Measurements from ENCODE around the gene SNAPC3. TPM values are rescaled to one million over a fixed set of nuclear protein-coding genes. Genes with fewer than 3 reads are reported as not detected.
"Not testable (repeated sequence)": the region's sequence is repeated elsewhere in the genome, so short reads cannot be mapped to it uniquely, and the experiment has no call there.

The SNAPC3 gene
- total RNA-seq, 6 donors from 2014 or later, result 20.0 to 59.8 (median 24.3) TPM

GRCh38 chr9:15377625-15378540 lies 44.8 kb upstream of the SNAPC3 start:
- Histone ChIP-seq H3K4me3 (no peak overlapping the region), H3K27ac (no peak overlapping the region), H3K4me1 (no peaks in the 10 kb centered on the region), H3K27me3 (no peaks in the 10 kb centered on the region), H3K9me3 (no peaks in the 10 kb centered on the region), H3K36me3 (no peaks in the 10 kb centered on the region)
- WGBS, 2 donors, result 50 to 69% methylated on average over 4 of the region's 4 CpGs
- ATAC-seq (ENCODE audit: low FRiP score in 2 of 2) (no peak), DNase-seq (no peak)
- TF ChIP-seq POLR2A (IDR thresholded peaks at IDR 0.05) (no peak), CTCF (IDR thresholded peaks at IDR 0.05) (no peak), POLR2AphosphoS5 (IDR thresholded peaks at IDR 0.05) (no peak), EP300 (IDR thresholded peaks at IDR 0.05) (no peak)

DNA sequence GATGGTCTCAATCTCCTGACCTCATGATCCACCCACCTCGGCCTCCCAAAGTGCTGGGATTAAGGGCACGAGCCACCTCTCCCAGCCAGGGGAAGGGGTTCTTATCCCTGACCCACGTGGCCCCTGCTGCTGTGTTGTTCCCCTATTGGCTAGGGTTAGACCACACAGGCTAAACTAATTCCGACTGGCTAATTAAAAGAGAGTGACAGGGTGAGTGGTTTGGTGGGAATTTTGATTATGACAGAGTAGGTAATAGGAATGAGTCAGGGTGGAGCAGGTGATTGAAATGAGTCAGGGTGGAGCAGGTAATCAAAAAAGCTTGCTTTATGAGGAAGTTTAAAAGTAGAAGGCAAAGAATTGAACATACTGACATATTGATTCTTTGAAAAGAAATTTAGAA lies 43.4 kb upstream of the SNAPC3 start:
- not testable (repeated sequence) for H3K9me3 ChIP-seq; H3K27me3 ChIP-seq; H3K4me3 ChIP-seq; H3K36me3 ChIP-seq; ATAC-seq (ENCODE audit: low FRiP score in 2 of 2); H3K27ac ChIP-seq; H3K4me1 ChIP-seq; DNase-seq
- 76 to 83% methylated on average over 3 to 4 of the region's 4 CpGs for WGBS, 2 donors

DNA sequence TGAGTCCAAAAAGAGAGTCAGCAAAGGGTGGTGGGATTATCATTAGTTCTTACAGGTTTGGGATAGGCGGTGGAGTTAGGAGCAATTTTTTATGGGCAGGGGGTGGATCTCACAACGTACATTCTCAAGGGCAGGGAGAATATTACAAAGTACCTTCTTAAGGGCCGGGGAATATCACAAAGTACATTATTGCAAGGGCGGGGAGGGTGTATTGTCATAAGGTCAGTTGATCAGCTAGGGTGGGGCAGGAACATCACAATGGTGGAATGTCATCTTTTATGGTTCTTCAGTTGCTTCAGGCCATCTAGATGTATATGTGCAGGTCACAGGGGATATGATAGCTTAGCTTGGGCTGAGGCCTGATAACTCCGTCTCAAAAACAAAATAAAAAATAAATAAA lies 42.8 kb upstream of the SNAPC3 start:
- WGBS, 2 donors, result 91 to 92% methylated on average over 5 of the region's 5 CpGs
- not testable (repeated sequence) for H3K27me3 ChIP-seq; H3K27ac ChIP-seq; H3K36me3 ChIP-seq; H3K4me3 ChIP-seq; H3K9me3 ChIP-seq; DNase-seq; ATAC-seq (ENCODE audit: low FRiP score in 2 of 2); H3K4me1 ChIP-seq

- 90 to 100% methylated on average over 1 of the region's 1 CpG for WGBS, 2 donors
- no peak for ATAC-seq (ENCODE audit: low FRiP score in 2 of 2)
These were observed 41.2 kb upstream of the SNAPC3 start for GRCh38 chr9:15381491-15381890.

GRCh38 chr9:15386465-15386864 lies 36.2 kb upstream of the SNAPC3 start:
- Histone ChIP-seq H3K4me1 (no peaks in the 10 kb centered on the region), H3K4me3 (no peak overlapping the region), H3K36me3 (no peaks in the 10 kb centered on the region), H3K9me3 (no peaks in the 10 kb centered on the region), H3K27ac (no peak overlapping the region), H3K27me3 (no peaks in the 10 kb centered on the region)
- WGBS, 2 donors, result 76 to 77% methylated on average over 6 of the region's 6 CpGs
- no peak for TF ChIP-seq POLR2A (IDR thresholded peaks at IDR 0.05)
- no peak for TF ChIP-seq CTCF (IDR thresholded peaks at IDR 0.05)
- TF ChIP-seq POLR2AphosphoS5 (IDR thresholded peaks at IDR 0.05), result no peak
- no peak for TF ChIP-seq EP300 (IDR thresholded peaks at IDR 0.05)
- DNase-seq (no peak), ATAC-seq (ENCODE audit: low FRiP score in 2 of 2) (no peak)

More at GRCh38 chr9:15381491-15381890, 41.2 kb upstream of the SNAPC3 start:
- no peaks in the 10 kb centered on the region for H3K9me3 ChIP-seq
- DNase-seq, result no peak
- H3K4me1 ChIP-seq, result no peaks in the 10 kb centered on the region
- H3K27me3 ChIP-seq, result no peaks in the 10 kb centered on the region
- H3K36me3 ChIP-seq, result no peaks in the 10 kb centered on the region
- no peak overlapping the region for H3K27ac ChIP-seq
- TF ChIP-seq CTCF (IDR thresholded peaks at IDR 0.05) (no peak), POLR2A (IDR thresholded peaks at IDR 0.05) (no peak), EP300 (IDR thresholded peaks at IDR 0.05) (no peak), POLR2AphosphoS5 (IDR thresholded peaks at IDR 0.05) (no peak)
- no peak overlapping the region for H3K4me3 ChIP-seq

- no peak for ATAC-seq (ENCODE audit: low FRiP score in 2 of 2)
- no peaks in the 10 kb centered on the region for H3K4me1 ChIP-seq
- H3K4me3 ChIP-seq, result no peak overlapping the region
- no peak for TF ChIP-seq CTCF (IDR thresholded peaks at IDR 0.05)
- TF ChIP-seq POLR2AphosphoS5 (IDR thresholded peaks at IDR 0.05), result no peak
- no peak for TF ChIP-seq EP300 (IDR thresholded peaks at IDR 0.05)
- no peak for TF ChIP-seq POLR2A (IDR thresholded peaks at IDR 0.05)
- H3K27me3 ChIP-seq, result no peaks in the 10 kb centered on the region
- DNase-seq, result no peak
- H3K36me3 ChIP-seq, result no peaks in the 10 kb centered on the region
- H3K9me3 ChIP-seq, result no peaks in the 10 kb centered on the region
- no peak overlapping the region for H3K27ac ChIP-seq
These were observed 33.5 kb upstream of the SNAPC3 start for GRCh38 chr9:15389173-15389572.

Measured in upper lobe of left lung (tissue), 6 donors.